H1 (cell line): Measurements from ENCODE around the gene JDP2. TPM values are rescaled to one million over a fixed set of nuclear protein-coding genes. Genes with fewer than 3 reads are reported as not detected.

Experiments
- BRCA1 ChIP-seq: IDR thresholded peaks from 2 replicates; pipeline ENCODE4 v1.6.1; 2012; ENCODE audit warnings: low read depth, low read length, improper control_type of control experiment
- CBX8 ChIP-seq: fragments of 300-800, 300-1000 bp; sonication (generic); IDR thresholded peaks from 2 replicates; pipeline ENCODE4 v1.7.1; 2016; ENCODE audit warnings: low read depth, low read length, borderline replicate concordance
- RFX5 ChIP-seq: IDR thresholded peaks from 2 replicates; pipeline ENCODE4 v1.6.1; 2011; ENCODE audit warnings: low read depth, low read length, improper control_type of control experiment, borderline replicate concordance
- polyA plus RNA-seq, 7 experiments: library from polyadenylated mRNA; depleted of rRNA in 3 of 7; stranded (reverse) in 5 of 7; unstranded in 2 of 7; fragments of >200 nt in 5 of 7; fragments of 200-250 nt in 2 of 7; gene quantifications; 1 replicate in 5 of 7; 2 replicates in 1 of 7; 4 replicates in 1 of 7; pipeline versions ENCODE4 v1.2.1 to v1.2.3, GENCODE V29; 2011 to 2013; ENCODE audit warnings: missing spikeins in 2 of 7, mixed read lengths in 2 of 7
- total RNA-seq: library from RNA; stranded (reverse); fragmentation: NEBNext Ultra II Directional; extraction: Animal tissue kit (Norgen Biotek cat#: 25700); gene quantifications from 2 replicates; pipeline ENCODE4 v1.2.1, GENCODE V29; 2021

JDP2 gene
- total and polyA plus RNA-seq, 2 of the 8 experiments (the other 6 are each of a cell fraction or from before 2014, with no cell fraction given), result 8.9 to 27.2 TPM

- TF ChIP-seq CBX8 (no peak), RFX5 (no peak), BRCA1 (no peak)
- TF ChIP-seq, all 59 proteins: peak for 0
Observed at GRCh38 chr14:75390183-75390582, 37.6 kb upstream of the JDP2 start (continued).
